ENCODE results near the gene ADCY7. TPM values are rescaled to one million over a fixed set of nuclear protein-coding genes. Genes with fewer than 3 reads are reported as not detected.
"Not testable (repeated sequence)": the region's sequence is repeated elsewhere in the genome, so short reads cannot be mapped to it uniquely, and the experiment has no call there.

ADCY7 gene
- total RNA-seq, 1 donor from 2014 or later, result 30.3 TPM

DNA sequence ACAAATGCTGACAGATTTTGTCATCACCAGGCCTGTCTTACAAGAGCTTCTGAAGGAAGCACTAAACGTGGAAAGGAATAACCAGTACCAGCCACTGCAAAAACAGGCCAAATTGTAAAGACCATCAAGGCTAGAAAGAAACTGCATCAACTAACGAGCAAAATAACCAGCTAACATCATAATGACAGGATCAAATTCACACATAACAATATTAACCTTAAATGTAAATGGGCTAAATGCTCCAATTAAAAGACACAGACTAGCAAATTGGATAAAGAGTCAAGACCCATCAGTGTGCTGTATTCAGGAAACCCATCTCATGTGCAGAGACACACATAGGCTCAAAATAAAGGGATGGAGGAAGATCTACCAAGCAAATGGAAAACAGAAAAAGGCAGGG, 78.9 kb downstream of the ADCY7 start:
- H3K36me3 Mint-ChIP-seq (ENCODE audit: low read depth, unreplicated experiment), result peaks cover 33% of the 10 kb centered on the region
- not testable (repeated sequence) for FAIRE-seq; H3K9me3 ChIP-seq (ENCODE audit: insufficient read depth, low read depth, low read length); H2AFZ ChIP-seq (ENCODE audit: low read depth, low read length); H3K27me3 Mint-ChIP-seq (ENCODE audit: low read depth, unreplicated experiment); H3K27me3 ChIP-seq (ENCODE audit: insufficient read depth, low read length); H3K4me1 Mint-ChIP-seq (ENCODE audit: low read depth, unreplicated experiment); H3K4me1 ChIP-seq (ENCODE audit: insufficient read depth, low read length); H3K79me2 ChIP-seq (ENCODE audit: insufficient read depth, low read length); DNase-seq (ENCODE audit: low read depth); H3K27ac Mint-ChIP-seq (ENCODE audit: unreplicated experiment); H3K4me2 ChIP-seq (ENCODE audit: low read length); H3K4me3 ChIP-seq (ENCODE audit: insufficient read depth, low read depth, low read length); H3K4me3 Mint-ChIP-seq (ENCODE audit: unreplicated experiment); H3K36me3 ChIP-seq (ENCODE audit: insufficient read depth, low read length); H3K27ac ChIP-seq (ENCODE audit: low read depth, low read length); H3K9ac ChIP-seq (ENCODE audit: low read length); H3K9me3 Mint-ChIP-seq (ENCODE audit: unreplicated experiment); H4K20me1 ChIP-seq (ENCODE audit: insufficient read depth, low read length)

DNA sequence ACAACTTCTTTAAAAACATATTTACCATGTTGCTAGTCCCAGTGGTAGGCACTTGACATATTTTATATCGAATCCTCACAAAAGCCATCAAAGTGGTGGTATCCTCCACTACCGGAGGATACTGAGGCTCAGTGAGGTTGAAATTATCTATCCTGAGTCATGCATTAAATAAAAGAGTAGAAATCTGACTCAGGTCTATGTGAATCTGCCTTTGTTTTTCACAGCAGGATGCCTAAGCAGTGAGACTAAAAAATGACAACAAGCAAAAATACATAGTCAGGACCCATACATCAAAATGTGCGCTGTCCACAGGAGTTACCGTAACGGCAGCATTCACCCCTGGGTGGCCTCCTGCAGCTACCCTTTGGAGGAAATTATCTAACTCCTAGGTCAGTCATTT, 84.8 kb downstream of the ADCY7 start:
- DNase-seq (ENCODE audit: low read depth) (peak; percentile 35), FAIRE-seq (no peak)
- Mint-ChIP-seq H3K27ac (ENCODE audit: unreplicated experiment) (no peak overlapping the region), H3K9me3 (ENCODE audit: unreplicated experiment) (peaks cover 4% of the 10 kb centered on the region), H3K27me3 (ENCODE audit: low read depth, unreplicated experiment) (no peaks in the 10 kb centered on the region), H3K4me3 (ENCODE audit: unreplicated experiment) (no peak overlapping the region), H3K4me1 (ENCODE audit: low read depth, unreplicated experiment) (no peaks in the 10 kb centered on the region), H3K36me3 (ENCODE audit: low read depth, unreplicated experiment) (peaks cover 16% of the 10 kb centered on the region)
- TF ChIP-seq, protein P1, sequence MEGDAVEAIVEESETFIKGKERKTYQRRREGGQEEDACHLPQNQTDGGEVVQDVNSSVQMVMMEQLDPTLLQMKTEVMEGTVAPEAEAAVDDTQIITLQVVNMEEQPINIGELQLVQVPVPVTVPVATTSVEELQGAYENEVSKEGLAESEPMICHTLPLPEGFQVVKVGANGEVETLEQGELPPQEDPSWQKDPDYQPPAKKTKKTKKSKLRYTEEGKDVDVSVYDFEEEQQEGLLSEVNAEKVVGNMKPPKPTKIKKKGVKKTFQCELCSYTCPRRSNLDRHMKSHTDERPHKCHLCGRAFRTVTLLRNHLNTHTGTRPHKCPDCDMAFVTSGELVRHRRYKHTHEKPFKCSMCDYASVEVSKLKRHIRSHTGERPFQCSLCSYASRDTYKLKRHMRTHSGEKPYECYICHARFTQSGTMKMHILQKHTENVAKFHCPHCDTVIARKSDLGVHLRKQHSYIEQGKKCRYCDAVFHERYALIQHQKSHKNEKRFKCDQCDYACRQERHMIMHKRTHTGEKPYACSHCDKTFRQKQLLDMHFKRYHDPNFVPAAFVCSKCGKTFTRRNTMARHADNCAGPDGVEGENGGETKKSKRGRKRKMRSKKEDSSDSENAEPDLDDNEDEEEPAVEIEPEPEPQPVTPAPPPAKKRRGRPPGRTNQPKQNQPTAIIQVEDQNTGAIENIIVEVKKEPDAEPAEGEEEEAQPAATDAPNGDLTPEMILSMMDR (IDR thresholded peaks at IDR 0.05; ENCODE audit: insufficient read depth, low read depth, low read length), result no peak
- no peak for TF ChIP-seq EZH2 (IDR thresholded peaks at IDR 0.05; ENCODE audit: insufficient read depth, low read length)
- no peak overlapping the region for H3K9ac ChIP-seq (ENCODE audit: low read length)
- no peak overlapping the region for H3K4me2 ChIP-seq (ENCODE audit: low read length)
- H4K20me1 ChIP-seq (ENCODE audit: insufficient read depth, low read length), result peaks cover 12% of the 10 kb centered on the region
- H3K9me3 ChIP-seq (ENCODE audit: insufficient read depth, low read depth, low read length), result no peaks in the 10 kb centered on the region
- no peaks in the 10 kb centered on the region for H3K4me1 ChIP-seq (ENCODE audit: insufficient read depth, low read length)
- H2AFZ ChIP-seq (ENCODE audit: low read depth, low read length), result no peak overlapping the region
- no peak overlapping the region for H3K4me3 ChIP-seq (ENCODE audit: insufficient read depth, low read depth, low read length)
- H3K27me3 ChIP-seq (ENCODE audit: insufficient read depth, low read length), result no peaks in the 10 kb centered on the region
- peaks cover 25% of the 10 kb centered on the region for H3K36me3 ChIP-seq (ENCODE audit: insufficient read depth, low read length)
- no peak overlapping the region for H3K27ac ChIP-seq (ENCODE audit: low read depth, low read length)
- peaks cover 6% of the 10 kb centered on the region for H3K79me2 ChIP-seq (ENCODE audit: insufficient read depth, low read length)

DNA sequence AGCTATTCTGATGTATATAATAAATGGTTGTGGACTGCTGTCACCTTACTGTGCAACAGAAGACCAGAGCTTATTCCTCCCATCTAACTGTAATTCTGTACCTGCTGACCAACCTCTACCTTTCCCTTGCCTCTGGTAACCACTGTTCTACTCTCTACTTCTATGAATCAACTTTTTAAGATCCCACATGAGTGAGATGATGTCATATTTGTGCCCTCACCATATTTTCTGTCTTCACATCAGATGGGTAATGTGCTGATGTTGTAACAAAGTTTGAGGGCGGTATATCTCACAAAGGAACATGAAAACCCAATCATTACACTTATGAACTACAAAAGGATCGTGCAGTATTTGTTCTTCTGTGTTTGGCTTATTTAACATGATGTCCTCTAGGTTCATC, 85.6 kb downstream of the ADCY7 start:
- Mint-ChIP-seq H3K27ac (ENCODE audit: unreplicated experiment) (no peak overlapping the region), H3K27me3 (ENCODE audit: low read depth, unreplicated experiment) (no peaks in the 10 kb centered on the region), H3K9me3 (ENCODE audit: unreplicated experiment) (peaks cover 4% of the 10 kb centered on the region), H3K4me1 (ENCODE audit: low read depth, unreplicated experiment) (no peaks in the 10 kb centered on the region), H3K4me3 (ENCODE audit: unreplicated experiment) (no peak overlapping the region), H3K36me3 (ENCODE audit: low read depth, unreplicated experiment) (peaks cover 12% of the 10 kb centered on the region)
- FAIRE-seq, result no peak
- no peak for DNase-seq (ENCODE audit: low read depth)
- no peaks in the 10 kb centered on the region for H3K9me3 ChIP-seq (ENCODE audit: insufficient read depth, low read depth, low read length)
- no peak overlapping the region for H3K27ac ChIP-seq (ENCODE audit: low read depth, low read length)
- no peak overlapping the region for H3K4me3 ChIP-seq (ENCODE audit: insufficient read depth, low read depth, low read length)
- H2AFZ ChIP-seq (ENCODE audit: low read depth, low read length), result no peak overlapping the region
- H3K79me2 ChIP-seq (ENCODE audit: insufficient read depth, low read length), result peaks cover 10% of the 10 kb centered on the region
- H3K4me1 ChIP-seq (ENCODE audit: insufficient read depth, low read length), result no peaks in the 10 kb centered on the region
- H3K4me2 ChIP-seq (ENCODE audit: low read length), result no peak overlapping the region
- TF ChIP-seq, protein P1 (IDR thresholded peaks at IDR 0.05; ENCODE audit: insufficient read depth, low read depth, low read length), result no peak
- no peak for TF ChIP-seq EZH2 (IDR thresholded peaks at IDR 0.05; ENCODE audit: insufficient read depth, low read length)
- peaks cover 25% of the 10 kb centered on the region for H3K36me3 ChIP-seq (ENCODE audit: insufficient read depth, low read length)
- peaks cover 13% of the 10 kb centered on the region for H4K20me1 ChIP-seq (ENCODE audit: insufficient read depth, low read length)
- no peak overlapping the region for H3K9ac ChIP-seq (ENCODE audit: low read length)
- H3K27me3 ChIP-seq (ENCODE audit: insufficient read depth, low read length), result no peaks in the 10 kb centered on the region
